ENCODE data around the gene IL6R. TPM values are rescaled to one million over a fixed set of nuclear protein-coding genes. Genes with fewer than 3 reads are reported as not detected.

IL6R gene
- total RNA-seq, 1 donor from 2014 or later, result 12.7 TPM

DNA sequence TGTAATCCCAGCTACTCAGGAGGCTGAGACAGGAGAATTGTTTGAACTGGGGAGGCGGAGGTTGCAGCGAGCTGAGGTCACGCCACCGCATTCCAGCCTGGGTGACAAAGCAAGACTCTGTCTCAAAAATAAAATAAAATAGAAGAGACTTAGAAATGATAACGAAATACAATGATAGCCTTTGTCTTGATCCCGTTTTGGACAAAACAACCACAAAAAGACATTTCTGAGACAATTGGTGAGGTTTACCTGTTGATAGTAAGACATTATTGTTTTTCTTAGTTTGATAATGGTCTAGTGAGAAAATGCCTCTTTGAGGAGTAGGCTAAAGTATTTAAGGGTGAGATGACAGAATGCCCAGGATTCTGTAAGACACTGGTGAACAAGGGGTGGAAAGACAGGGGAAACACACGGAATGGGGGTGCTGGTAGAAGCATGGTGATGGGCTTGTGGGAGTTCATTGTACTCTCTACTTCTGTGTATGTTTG lies 109.0 kb downstream of the IL6R start:
- DNase-seq (ENCODE audit: low read depth in 2 of 2), result no peak

DNA sequence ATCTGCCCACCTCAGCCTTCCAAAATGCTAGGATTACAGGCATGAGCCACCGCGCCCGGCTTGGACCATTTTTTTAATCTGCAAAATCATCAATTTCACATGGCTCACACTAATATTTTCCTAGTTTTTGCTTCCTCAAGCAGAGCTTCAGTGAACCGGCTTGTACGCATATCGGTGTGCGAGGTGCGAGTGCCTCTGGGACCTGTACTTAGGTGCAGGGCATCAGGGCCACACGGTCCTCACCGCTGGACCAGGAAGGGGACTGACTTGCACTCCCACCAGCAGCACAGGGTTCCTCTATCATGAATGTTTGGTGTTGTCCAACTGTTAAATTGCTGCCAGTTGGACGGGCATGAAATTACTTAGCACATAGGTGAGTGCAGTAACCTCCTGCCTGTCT lies 112.5 kb downstream of the IL6R start:
- DNase-seq (ENCODE audit: low read depth in 2 of 2), result no peak

Other genes with a start within 250 kb of the IL6R start
- 298 and 390 TPM in 2 replicates for gene TPM3, start 213.2 kb upstream of the IL6R start, total RNA-seq
- not detected in 2 replicates for gene CFAP141, start 199.0 kb upstream of the IL6R start, total RNA-seq
- gene UBAP2L, start 184.4 kb upstream of the IL6R start, total RNA-seq, result 34.9 and 49.2 TPM in 2 replicates
- gene HAX1, start 132.7 kb upstream of the IL6R start, total RNA-seq, result 80.2 and 83.7 TPM in 2 replicates
- not detected in 2 replicates for gene AQP10, start 84.2 kb upstream of the IL6R start, total RNA-seq
- gene ATP8B2, start 79.8 kb upstream of the IL6R start, total RNA-seq, result 44.6 and 53.3 TPM in 2 replicates
- gene TDRD10, start 96.9 kb downstream of the IL6R start, total RNA-seq, result 3.5 and 7.2 TPM in 2 replicates
- 69.1 and 86.5 TPM in 2 replicates for gene SHE, start 97.1 kb downstream of the IL6R start, total RNA-seq
- gene UBE2Q1, start 153.3 kb downstream of the IL6R start, total RNA-seq, result 25.9 and 32.0 TPM in 2 replicates
- under 0.01 TPM in 1 of 2 replicates, not detected in the other for gene CHRNB2, start 162.4 kb downstream of the IL6R start, total RNA-seq
- gene ADAR, start 202.8 kb downstream of the IL6R start, total RNA-seq, result 61.1 and 90.5 TPM in 2 replicates